GM18502 (cell line): ENCODE measurements around the gene ARMH4.

Experiments used
- ATAC-seq: cut with Tn5 transposase; IDR thresholded peaks from one replicate; pipeline ENCODE4 v1.9.1; 2021; ENCODE audit warnings: mild to moderate bottlenecking; ENCODE audit not compliant: unreplicated experiment, poor library complexity

Gene ARMH4

DNA sequence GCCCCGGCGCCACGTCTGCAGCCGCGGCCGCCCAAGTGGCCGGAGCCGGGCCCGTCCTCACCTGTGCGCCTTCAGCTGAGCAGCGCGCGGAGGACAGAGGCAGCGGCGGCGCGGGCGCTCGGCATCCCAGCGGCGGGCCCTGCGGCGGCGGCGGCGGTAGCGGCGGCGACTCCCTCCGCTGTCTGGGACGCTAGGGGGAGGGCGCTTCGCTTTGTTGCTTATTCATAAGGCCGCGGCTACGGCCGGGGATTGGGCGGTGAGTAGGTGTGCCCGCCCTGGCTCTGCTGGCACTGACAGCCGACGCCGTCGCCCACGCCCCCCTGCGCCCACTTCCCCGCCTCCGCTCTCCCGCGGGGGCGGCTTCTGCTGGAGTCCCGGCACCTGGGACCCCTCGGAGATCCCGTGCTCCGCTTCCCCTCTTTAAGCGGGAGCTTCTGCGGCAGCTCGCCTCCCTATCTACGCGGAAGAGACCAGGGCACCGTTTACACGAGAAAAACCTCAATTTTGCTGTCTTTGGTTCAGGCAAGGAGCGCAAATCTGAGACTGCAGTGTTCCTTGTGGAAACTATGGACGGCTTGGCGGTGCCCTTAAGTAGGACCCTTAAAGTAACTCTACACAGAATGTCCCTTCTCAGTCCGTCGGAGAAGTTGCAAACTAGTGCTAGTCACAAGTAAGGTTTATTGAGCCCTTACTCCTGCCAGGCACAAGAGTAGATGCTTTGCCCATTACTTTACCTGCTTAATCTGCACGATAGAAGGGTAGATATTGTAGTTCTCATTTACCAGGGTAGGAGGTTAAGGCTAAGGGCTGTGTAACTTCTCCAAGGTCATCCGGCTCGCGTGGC lies at the start of gene ARMH4:
ARMH4 (minus strand) TSS at position 200 of the 844 bp plus-strand sequence. CDS start 12,855 bp downstream, outside the sequence.
- ATAC-seq: peak; percentile 97

- ATAC-seq: no peak
These were observed 48.8 kb upstream of the ARMH4 start for GRCh38 chr14:58200846-58201245.

GRCh38 chr14:58200480-58200841 lies 48.4 kb upstream of the ARMH4 start:
- peak; percentile 15 for ATAC-seq

DNA sequence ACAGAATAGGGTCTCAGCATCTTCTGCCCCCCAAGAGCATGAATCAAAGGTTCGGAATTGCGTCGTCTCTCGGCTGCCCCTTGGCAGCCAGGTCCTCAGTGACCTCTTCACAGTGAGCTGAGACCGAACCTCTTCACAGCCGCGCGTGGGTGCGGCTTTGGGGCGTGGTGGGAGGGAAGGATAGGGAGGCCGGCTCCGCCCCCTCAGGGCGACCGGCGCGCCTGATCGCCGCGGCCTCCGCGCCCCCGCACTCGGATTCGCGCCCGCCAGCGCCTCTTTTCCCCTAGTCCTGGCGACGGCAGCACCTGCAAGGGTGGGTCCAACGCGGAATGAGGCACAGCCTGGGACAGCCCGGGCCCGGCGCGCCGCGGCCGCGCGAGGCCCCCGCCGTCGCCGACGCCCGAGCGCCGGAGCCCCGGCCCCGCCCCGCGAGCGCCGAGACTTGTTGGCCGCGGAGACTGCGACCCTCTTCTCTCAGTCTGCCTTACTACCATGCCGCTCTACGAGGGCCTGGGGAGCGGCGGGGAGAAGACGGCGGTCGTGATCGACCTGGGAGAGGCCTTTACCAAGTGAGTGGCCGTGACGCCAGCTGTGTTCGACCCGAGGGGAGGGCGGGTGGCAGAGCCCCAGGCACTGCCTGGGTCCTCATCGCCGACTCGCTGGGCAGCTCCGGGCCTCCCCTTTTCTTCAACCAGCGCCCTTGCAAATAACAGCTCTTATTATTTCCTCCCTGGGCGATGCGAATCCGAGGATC lies 47.9 kb upstream of the ARMH4 start, which contains the start of gene ACTR10:
ACTR10 (plus strand) TSS at position 424 of the 754 bp plus-strand sequence; CDS start at position 493, 69 bp downstream.
- ATAC-seq: peak; percentile 93

GRCh38 chr14:58198086-58198485 lies 46.1 kb upstream of the ARMH4 start:
- no peak for ATAC-seq

GRCh38 chr14:58196198-58196597 lies 44.2 kb upstream of the ARMH4 start:
- ATAC-seq: no peak

GRCh38 chr14:58193542-58193941 lies 41.5 kb upstream of the ARMH4 start:
- ATAC-seq: no peak

DNA sequence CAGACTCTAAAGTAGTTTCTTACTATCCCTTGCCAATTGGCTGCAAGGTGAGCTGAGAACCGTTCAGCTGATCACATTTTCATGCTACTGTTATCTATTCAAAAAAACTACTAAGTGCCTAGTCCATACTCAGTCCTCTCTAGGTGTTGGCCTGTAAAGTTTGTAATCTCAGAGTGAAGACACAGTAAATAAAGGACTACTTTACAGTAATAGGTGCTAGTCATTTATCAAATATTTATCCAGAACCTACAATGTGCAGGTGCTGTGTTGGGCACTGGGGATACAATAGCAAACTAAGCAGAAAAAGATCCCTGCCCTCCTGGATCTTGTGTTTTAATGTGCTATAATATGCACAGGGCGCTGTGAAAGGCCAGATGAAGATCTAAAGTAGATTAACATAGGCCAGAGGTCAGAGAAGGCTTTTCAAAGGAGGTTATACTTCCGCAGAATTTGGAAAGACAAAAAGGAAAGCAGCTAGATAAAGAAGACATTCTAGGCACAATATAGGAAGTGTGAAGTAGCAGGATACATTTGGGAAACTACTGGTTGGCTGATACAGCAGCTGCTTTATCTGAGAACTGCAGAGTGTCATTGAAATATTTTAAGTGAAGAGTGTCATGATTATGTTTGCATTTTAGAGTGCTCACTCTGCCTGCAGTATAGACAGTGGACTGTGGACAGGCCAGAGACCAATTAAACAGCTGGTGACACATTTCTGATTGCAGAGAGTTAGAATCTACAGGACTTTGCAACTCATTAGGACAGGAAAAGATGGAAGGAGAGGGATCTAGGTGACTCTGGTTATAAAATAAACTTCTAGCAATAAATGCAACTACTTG lies 40.0 kb upstream of the ARMH4 start:
- ATAC-seq: no peak

DNA sequence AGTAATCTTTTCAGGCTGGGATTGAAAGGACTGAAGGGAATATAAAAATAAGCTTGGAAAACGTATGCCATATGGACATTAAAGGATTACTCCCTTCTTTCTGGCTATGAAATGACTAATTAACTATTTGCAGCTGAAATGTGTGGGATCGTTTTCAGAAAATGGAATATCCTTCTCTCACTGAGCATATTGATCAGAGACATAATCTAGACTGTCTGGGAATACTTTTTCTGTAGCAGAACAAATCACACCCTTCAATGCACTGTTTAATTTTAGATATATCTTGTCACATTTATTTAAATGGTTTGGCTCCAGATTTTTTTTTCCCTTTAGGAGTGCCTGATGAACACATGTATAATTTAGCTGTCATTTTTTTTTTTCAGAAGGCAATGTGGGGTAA lies 37.2 kb upstream of the ARMH4 start:
- ATAC-seq: no peak

DNA sequence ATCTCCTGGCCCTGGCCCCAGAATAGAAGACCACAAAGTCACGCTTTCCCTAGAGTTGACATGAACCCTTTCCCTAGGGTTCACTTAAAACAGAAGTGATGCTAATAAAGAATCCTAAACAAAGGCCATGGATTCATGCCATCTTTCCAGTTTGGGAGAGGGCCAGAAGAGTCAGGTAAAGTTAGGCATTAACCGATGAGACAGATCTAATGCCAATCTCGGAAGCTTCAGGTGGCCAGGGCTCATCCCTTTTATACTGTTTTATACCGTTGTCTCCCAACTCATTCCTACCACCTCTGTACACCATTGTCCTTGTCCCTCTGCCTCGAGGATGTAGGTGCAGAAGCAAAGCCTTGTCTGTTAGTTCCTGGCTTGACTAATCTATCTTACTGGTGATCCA lies 25.1 kb upstream of the ARMH4 start:
- no peak for ATAC-seq

GRCh38 chr14:58171090-58171489 lies 19.1 kb upstream of the ARMH4 start:
- no peak for ATAC-seq

DNA sequence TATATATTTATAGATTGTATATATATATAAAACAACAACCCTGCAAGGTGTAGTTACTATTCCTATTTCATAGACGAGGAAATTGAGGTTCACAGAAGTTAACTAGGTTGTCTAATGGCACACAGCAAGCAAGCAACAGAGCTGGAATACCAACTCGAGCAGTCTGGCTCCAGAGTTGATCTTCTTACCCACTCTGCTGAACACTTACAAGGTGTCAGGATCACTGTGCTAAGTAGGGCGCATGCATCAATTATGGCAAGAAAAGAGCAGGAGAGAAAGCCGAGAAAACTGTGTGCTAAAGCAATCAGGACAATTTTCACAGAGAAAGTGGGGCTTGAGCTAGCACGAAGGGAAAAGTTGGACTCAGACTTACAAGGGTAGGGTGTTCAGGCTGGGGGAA lies 15.9 kb upstream of the ARMH4 start:
- ATAC-seq: no peak

DNA sequence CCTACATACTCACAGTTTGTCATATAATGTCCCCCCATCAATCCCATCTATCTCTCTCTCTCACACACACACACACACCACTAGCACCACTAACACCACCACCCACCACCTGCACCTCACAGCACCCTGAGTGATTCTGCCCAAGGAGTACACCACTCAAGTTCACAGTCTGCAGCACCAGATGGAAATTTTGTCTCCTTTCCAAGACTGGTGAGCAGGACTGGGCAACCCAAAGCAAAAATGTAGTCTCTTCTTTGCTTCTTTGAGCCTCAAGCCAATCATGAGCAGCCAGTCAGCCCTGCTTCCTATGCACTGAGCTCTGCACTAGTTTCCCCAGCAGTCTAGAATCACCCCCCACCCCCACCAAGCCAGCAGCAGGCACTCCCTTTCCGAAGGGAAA lies 15.0 kb upstream of the ARMH4 start:
- ATAC-seq: no peak

DNA sequence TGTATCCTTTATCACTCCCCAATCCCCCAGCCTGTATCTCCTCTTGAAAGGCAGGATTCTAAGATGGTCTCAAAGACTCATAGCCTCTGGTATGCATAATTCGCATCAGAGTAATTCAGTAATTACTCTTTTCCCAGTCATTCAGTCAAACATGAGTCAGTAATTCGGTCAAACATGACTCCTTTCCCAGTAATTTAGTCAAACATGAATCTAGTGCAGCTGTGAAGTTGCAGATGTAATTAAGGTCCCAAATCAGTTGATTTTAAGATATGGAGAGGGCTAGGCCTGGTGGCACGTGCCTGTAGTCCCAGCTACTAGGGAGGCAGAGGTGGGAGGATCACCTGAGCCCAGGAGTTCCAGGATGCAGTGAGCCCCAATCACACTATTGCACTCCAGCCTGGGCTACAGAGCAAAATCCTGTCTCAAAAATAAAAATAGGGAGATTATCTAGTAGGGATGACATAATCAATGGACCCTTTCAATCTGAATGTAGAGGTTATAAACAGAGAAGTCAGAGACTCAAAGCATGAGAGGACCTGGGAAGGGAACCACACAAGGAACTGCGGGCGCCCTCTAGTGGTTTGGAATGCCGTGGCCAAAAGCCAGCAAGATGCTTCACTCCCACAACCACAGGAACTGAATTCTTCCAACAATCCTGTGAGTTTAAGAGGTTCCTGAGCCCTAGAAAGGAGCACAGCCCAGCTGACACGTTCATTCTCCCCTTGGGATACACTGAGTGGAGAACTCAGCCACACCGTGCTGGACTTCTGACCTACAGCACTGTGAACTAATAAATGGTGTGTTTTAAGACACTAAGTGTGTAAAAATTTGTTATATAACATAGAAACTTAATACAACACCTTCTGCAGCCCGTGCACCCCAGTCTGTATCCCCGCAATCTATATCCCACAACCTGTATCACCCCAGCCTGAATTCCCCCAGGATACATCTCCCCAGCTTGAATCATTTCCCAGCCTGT lies 14.3 kb upstream of the ARMH4 start:
- ATAC-seq: peak; percentile 77

DNA sequence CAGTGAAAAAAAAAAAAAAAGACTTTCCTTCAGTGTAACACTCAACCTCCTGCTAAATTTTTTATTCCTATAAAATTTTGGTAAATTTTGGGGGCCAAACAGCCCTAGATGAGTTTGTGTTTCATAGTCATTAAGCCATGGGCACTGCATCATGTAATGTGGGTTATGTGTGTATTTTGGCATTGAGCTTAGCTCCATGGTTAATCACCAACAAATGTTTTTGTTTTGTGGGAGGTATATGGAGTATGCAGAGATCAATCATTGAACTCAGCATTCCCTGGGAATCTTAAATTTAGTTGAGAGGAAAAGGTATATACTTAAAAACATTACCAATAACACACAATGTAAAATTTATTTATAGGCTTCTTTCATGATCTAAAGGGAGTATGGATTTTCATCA lies 8.5 kb upstream of the ARMH4 start:
- ATAC-seq: no peak

- ATAC-seq: peak; percentile 46
These were observed 640 bp downstream of the ARMH4 start for GRCh38 chr14:58151133-58152013.

DNA sequence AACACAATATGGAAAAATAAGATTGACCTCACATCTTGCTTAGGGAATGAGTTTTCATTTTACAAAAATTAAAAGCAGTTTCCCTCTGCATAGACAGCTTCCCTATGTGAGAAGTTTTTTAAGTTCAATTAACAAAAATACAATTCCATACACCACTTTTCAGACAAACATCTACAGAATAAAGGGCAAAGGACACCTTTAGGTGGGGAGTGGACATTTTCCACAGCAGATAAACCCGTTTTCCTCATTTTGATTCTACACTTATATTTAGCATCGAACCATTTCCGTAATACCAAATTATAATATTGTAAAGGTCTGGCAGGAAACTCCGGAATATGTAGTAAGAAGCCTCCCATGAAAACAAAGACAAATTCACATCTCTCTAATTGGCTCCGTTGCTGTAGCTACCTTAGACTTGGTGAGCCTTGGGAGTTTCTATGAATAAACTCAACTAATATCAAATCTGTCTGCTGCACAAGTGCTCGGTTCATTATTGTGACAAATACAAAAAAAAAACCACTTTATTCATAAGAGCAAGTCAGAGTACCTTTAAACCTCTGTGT lies 1.7 kb downstream of the ARMH4 start:
- no peak for ATAC-seq

DNA sequence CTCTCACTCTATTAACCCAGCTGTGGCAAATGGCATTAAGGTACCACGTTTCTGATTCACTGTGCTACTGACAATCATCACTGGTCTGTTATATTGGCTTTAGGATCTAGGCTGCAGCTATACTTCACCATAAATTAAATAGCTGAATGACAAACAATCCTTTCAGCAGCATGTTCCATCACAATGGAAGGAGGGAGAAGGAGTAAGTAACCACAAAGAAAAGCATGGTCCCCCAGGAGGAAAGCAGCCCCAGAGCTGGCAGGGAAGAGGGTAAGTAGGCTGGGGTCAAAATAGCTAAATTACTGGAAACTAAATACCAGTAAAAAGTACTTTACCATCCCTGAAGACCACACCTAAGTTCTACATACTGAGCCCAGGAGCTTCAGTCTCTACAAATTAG lies 2.8 kb downstream of the ARMH4 start:
- ATAC-seq: no peak
